CD4-positive, alpha-beta memory T cell (primary cell): ENCODE data around the gene ERMN. TPM values are rescaled to one million over a fixed set of nuclear protein-coding genes. Genes with fewer than 3 reads are reported as not detected.
A peak's percentile ranks its signal among the peaks of the same experiment; 100 is the strongest.
"Not testable (repeated sequence)": the region's sequence is repeated elsewhere in the genome, so short reads cannot be mapped to it uniquely, and the experiment has no call there.

Source experiments
- CTCF ChIA-PET: fragments of 350-600 bp; sonication (Branson Sonifier 250); formaldehyde crosslinking; loops from one replicate; lab custom pipeline; 2021; ENCODE audit warnings: inconsistent platforms; ENCODE audit not compliant: partially characterized antibody; lab: Charles Lee
- POLR2A ChIA-PET: fragments of 350-600 bp; sonication (Branson Sonifier 250); formaldehyde crosslinking; loops from one replicate; lab custom pipeline; 2021; ENCODE audit not compliant: partially characterized antibody; lab: Charles Lee
- DNase-seq, 5 donors: peaks; one replicate each; pipeline versions ENCODE4 v3.0.0 to v3.0.0-alpha.2; 2020 to 2022; ENCODE audit warnings: mixed read lengths in 1 of 5
- H3K27ac ChIP-seq: one replicate; pipeline ENCODE4 v1.7.0; 2013; ENCODE audit warnings: low read depth, low read length
- H3K27me3 ChIP-seq: 2 replicates; pipeline ENCODE4 v1.7.0; 2013; ENCODE audit warnings: mild to moderate bottlenecking, low read length, moderate library complexity; ENCODE audit not compliant: insufficient read depth
- H3K36me3 ChIP-seq: 2 replicates; pipeline ENCODE4 v1.7.0; 2013; ENCODE audit warnings: mild to moderate bottlenecking, low read length, moderate library complexity; ENCODE audit not compliant: insufficient read depth
- H3K4me1 ChIP-seq: 2 replicates; pipeline ENCODE4 v1.7.0; 2013; ENCODE audit warnings: mild to moderate bottlenecking, low read length, moderate library complexity; ENCODE audit not compliant: insufficient read depth
- H3K4me3 ChIP-seq, 2 donors: one replicate each; pipeline ENCODE4 v1.7.0; 2013; ENCODE audit warnings: low read length in 2 of 2, mild to moderate bottlenecking in 1 of 2
- H3K9me3 ChIP-seq, 2 donors: one replicate each; pipeline ENCODE4 v1.7.0; 2013; ENCODE audit warnings: low read length in 2 of 2, control low read depth in 1 of 2; ENCODE audit not compliant: control insufficient read depth in 1 of 2
- H3K27ac Mint-ChIP-seq, 7 donors: one replicate each; pipeline ENCODE4 v1.8.0; 2020 to 2021; ENCODE audit warnings: mixed read lengths in 7 of 7, mild to moderate bottlenecking in 6 of 7, inconsistent platforms in 3 of 7, moderate library complexity in 3 of 7
- H3K27me3 Mint-ChIP-seq, 2 donors: one replicate each; pipeline ENCODE4 v1.8.0; 2020 to 2021; ENCODE audit warnings: mixed read lengths in 2 of 2
- H3K36me3 Mint-ChIP-seq, 2 donors: one replicate each; pipeline ENCODE4 v1.8.0; 2020 to 2021; ENCODE audit warnings: mixed read lengths in 2 of 2, inconsistent platforms in 1 of 2, mild to moderate bottlenecking in 1 of 2
- H3K4me1 Mint-ChIP-seq, 4 donors: one replicate each; pipeline ENCODE4 v1.8.0; 2020 to 2021; ENCODE audit warnings: mixed read lengths in 4 of 4, mild to moderate bottlenecking in 1 of 4
- H3K4me3 Mint-ChIP-seq, 8 donors: one replicate each; pipeline ENCODE4 v1.8.0; 2020 to 2021; ENCODE audit warnings: mixed read lengths in 8 of 8, mild to moderate bottlenecking in 7 of 8, moderate library complexity in 6 of 8, inconsistent platforms in 3 of 8
- H3K9me3 Mint-ChIP-seq, 8 donors: one replicate each; pipeline ENCODE4 v1.8.0; 2020 to 2021; ENCODE audit warnings: mixed read lengths in 8 of 8, mild to moderate bottlenecking in 5 of 8, inconsistent platforms in 3 of 8, moderate library complexity in 1 of 8
- intact Hi-C: fragments of 100-400 bp; cut with micrococcal nuclease; formaldehyde crosslinking; loops from one replicate; pipeline ENCODE4 v1.15.1; 2023
- polyA plus RNA-seq, 2 donors: library from polyadenylated mRNA; unstranded; fragments of 300-500 nt; fragmentation: Illumina TruSeq; gene quantifications; one replicate each; pipeline ENCODE4 v1.2.3, GENCODE V29; 2021
- total RNA-seq, 2 experiments: library from RNA; stranded (reverse); gene quantifications; one replicate each; pipeline ENCODE4 v1.2.3, GENCODE V29; 2021

Gene ERMN
- total and polyA plus RNA-seq, 4 experiments from 2014 or later = 0.13 to 3.5 (median 1.2) TPM

- Histone ChIP-seq H3K4me3 (no peak overlapping the region), H3K27ac (no peak overlapping the region), H3K36me3 (no peaks in the 10 kb centered on the region), H3K27me3 (no peaks in the 10 kb centered on the region), H3K4me1 (no peaks in the 10 kb centered on the region), H3K9me3 (no peaks in the 10 kb centered on the region)
- Mint-ChIP-seq H3K27ac (peak overlapping the region in 1 of 7 donors; percentile 49), H3K36me3 (no peaks in the 10 kb centered on the region), H3K4me3 (no peak overlapping the region), H3K27me3 (peaks cover 2 to 3% of the 10 kb centered on the region in 2 donors), H3K9me3 (no peaks in the 10 kb centered on the region), H3K4me1 (no peaks in the 10 kb centered on the region)
- no peak for DNase-seq
- intact Hi-C loops = no loop called here
- CTCF ChIA-PET = no interaction called here
- POLR2A ChIA-PET = no interaction called here
Observed at GRCh38 chr2:157290525-157290924, 35.1 kb downstream of the ERMN start.

GRCh38 chr2:157287160-157287559 is 38.5 kb downstream of the ERMN start:
- ChIA-PET CTCF (interaction anchor here (4.3 kb wide), 1 partner anchor 15 kb away, joined by 20 read pairs; no protein-coding TSS in a partner anchor), POLR2A (no interaction called here)
- no peaks in the 10 kb centered on the region for H3K36me3 Mint-ChIP-seq
- no peaks in the 10 kb centered on the region for H3K36me3 ChIP-seq
- no peak overlapping the region for H3K27ac ChIP-seq
- no peaks in the 10 kb centered on the region for H3K9me3 ChIP-seq
- intact Hi-C loops = no loop called here
- DNase-seq = no peak
- H3K27me3 Mint-ChIP-seq = peaks cover 3 to 6% of the 10 kb centered on the region in 2 donors
- no peaks in the 10 kb centered on the region for H3K27me3 ChIP-seq
- H3K9me3 Mint-ChIP-seq = no peaks in the 10 kb centered on the region
- H3K4me1 Mint-ChIP-seq = no peaks in the 10 kb centered on the region
- no peaks in the 10 kb centered on the region for H3K4me1 ChIP-seq
- H3K4me3 ChIP-seq = no peak overlapping the region
- H3K27ac Mint-ChIP-seq = no peak overlapping the region
- no peak overlapping the region for H3K4me3 Mint-ChIP-seq

- H3K36me3 ChIP-seq = no peaks in the 10 kb centered on the region
- Mint-ChIP-seq H3K27me3 (peaks cover 13 to 19% of the 10 kb centered on the region in 2 donors), H3K27ac (no peak overlapping the region), H3K4me1 (no peaks in the 10 kb centered on the region), H3K4me3 (no peak overlapping the region), H3K36me3 (no peaks in the 10 kb centered on the region), H3K9me3 (peaks cover 0 to 8% (median 3%) of the 10 kb centered on the region in 8 donors)
- H3K4me1 ChIP-seq = no peaks in the 10 kb centered on the region
- H3K4me3 ChIP-seq = no peak overlapping the region
- POLR2A ChIA-PET = no interaction called here
- H3K9me3 ChIP-seq = no peaks in the 10 kb centered on the region
- no peak for DNase-seq
- no peak overlapping the region for H3K27ac ChIP-seq
- intact Hi-C loops = no loop called here
- no peaks in the 10 kb centered on the region for H3K27me3 ChIP-seq
- CTCF ChIA-PET = no interaction called here
Observed at GRCh38 chr2:157283468-157283867, 42.2 kb downstream of the ERMN start.

GRCh38 chr2:157281316-157281715 is 44.3 kb downstream of the ERMN start:
- Histone ChIP-seq H3K27me3 (no peaks in the 10 kb centered on the region), H3K4me1 (no peaks in the 10 kb centered on the region), H3K9me3 (no peaks in the 10 kb centered on the region), H3K4me3 (no peak overlapping the region), H3K36me3 (no peaks in the 10 kb centered on the region), H3K27ac (no peak overlapping the region)
- H3K27me3 Mint-ChIP-seq = peaks cover 23 to 28% of the 10 kb centered on the region in 2 donors
- H3K9me3 Mint-ChIP-seq = peaks cover 0 to 8% (median 3%) of the 10 kb centered on the region in 8 donors
- intact Hi-C loops = no loop called here
- H3K36me3 Mint-ChIP-seq = no peaks in the 10 kb centered on the region
- H3K27ac Mint-ChIP-seq = no peak overlapping the region
- DNase-seq = no peak
- ChIA-PET POLR2A (no interaction called here), CTCF (interaction anchor here (1.2 kb wide), 1 partner anchor 20 kb away, joined by 3 read pairs; no protein-coding TSS in a partner anchor)
- no peaks in the 10 kb centered on the region for H3K4me1 Mint-ChIP-seq
- H3K4me3 Mint-ChIP-seq = no peak overlapping the region

- CTCF ChIA-PET, H3K4me1 Mint-ChIP-seq, H3K36me3 Mint-ChIP-seq, H3K36me3 ChIP-seq, H3K4me3 Mint-ChIP-seq, POLR2A ChIA-PET, intact Hi-C loops, H3K9me3 Mint-ChIP-seq, H3K27me3 ChIP-seq, DNase-seq, H3K27ac Mint-ChIP-seq, H3K27ac ChIP-seq, H3K4me1 ChIP-seq, H3K4me3 ChIP-seq, H3K9me3 ChIP-seq: not testable (repeated sequence)
- H3K27me3 Mint-ChIP-seq = peaks cover 23 to 27% of the 10 kb centered on the region in 2 donors
Observed at GRCh38 chr2:157279311-157279710, 46.3 kb downstream of the ERMN start.

GRCh38 chr2:157271590-157272203 is 53.9 kb downstream of the ERMN start:
- DNase-seq = no peak
- Histone ChIP-seq H3K4me3 (no peak overlapping the region), H3K27me3 (no peaks in the 10 kb centered on the region), H3K36me3 (no peaks in the 10 kb centered on the region), H3K9me3 (no peaks in the 10 kb centered on the region), H3K27ac (no peak overlapping the region), H3K4me1 (no peaks in the 10 kb centered on the region)
- intact Hi-C loops = no loop called here
- no peak overlapping the region for H3K4me3 Mint-ChIP-seq
- no peaks in the 10 kb centered on the region for H3K4me1 Mint-ChIP-seq
- POLR2A ChIA-PET = no interaction called here
- peak overlapping the region in 1 of 7 donors; percentile 38 for H3K27ac Mint-ChIP-seq
- CTCF ChIA-PET = no interaction called here
- peaks cover 0 to 2% (median 0%) of the 10 kb centered on the region in 8 donors for H3K9me3 Mint-ChIP-seq
- H3K36me3 Mint-ChIP-seq = no peaks in the 10 kb centered on the region
- H3K27me3 Mint-ChIP-seq = peaks cover 3 to 5% of the 10 kb centered on the region in 2 donors

GRCh38 chr2:157269922-157270321 is 55.7 kb downstream of the ERMN start:
- no peaks in the 10 kb centered on the region for H3K9me3 ChIP-seq
- H3K27me3 Mint-ChIP-seq = peaks cover 2 to 3% of the 10 kb centered on the region in 2 donors
- no peak for DNase-seq

More at GRCh38 chr2:157269922-157270321, 55.7 kb downstream of the ERMN start:
- CTCF ChIA-PET = interaction anchor here (0.7 to 1.4 kb wide), 2 partner anchors 9 to 32 kb away, joined by 3 to 5 read pairs; no protein-coding TSS in a partner anchor
- no peaks in the 10 kb centered on the region for H3K36me3 ChIP-seq
- H3K27ac ChIP-seq = no peak overlapping the region
- H3K27ac Mint-ChIP-seq = no peak overlapping the region
- H3K36me3 Mint-ChIP-seq = no peaks in the 10 kb centered on the region
- H3K27me3 ChIP-seq = no peaks in the 10 kb centered on the region
- intact Hi-C loops = no loop called here
- no peaks in the 10 kb centered on the region for H3K4me1 ChIP-seq
- POLR2A ChIA-PET = no interaction called here
- H3K4me1 Mint-ChIP-seq = no peaks in the 10 kb centered on the region
- H3K4me3 ChIP-seq = no peak overlapping the region
- H3K9me3 Mint-ChIP-seq = peaks cover 0 to 2% (median 0%) of the 10 kb centered on the region in 8 donors
- no peak overlapping the region for H3K4me3 Mint-ChIP-seq
